Spleen (tissue), 7 donors: ENCODE measurements around the gene PALM.
"Not testable (repeated sequence)": the region's sequence is repeated elsewhere in the genome, so short reads cannot be mapped to it uniquely, and the experiment has no call there.

Experiments used
- POLR2AphosphoS5 ChIP-seq, 3 donors: sonication (generic); formaldehyde crosslinking; IDR thresholded peaks; one replicate each; pipeline ENCODE4 v1.5.1; 2017; ENCODE audit warnings: antibody characterized with exemption in 3 of 3
- TF ChIP-seq, protein P1 (sequence below), 11 experiments: fragments of 200-600 bp in 7 of 11; fragments of 450-650 bp in 4 of 11; sonication (generic) in 4 of 11; IDR thresholded peaks in 8 of 11; conservative IDR thresholded peaks in 3 of 11; 1 replicate in 7 of 11; 2 replicates in 4 of 11; pipeline versions ENCODE4 v1.4.0 to v1.8.0; 2016 to 2021; ENCODE audit warnings: antibody characterized with exemption in 11 of 11, inconsistent platforms in 4 of 11, mild to moderate bottlenecking in 1 of 11
- donor health status: DM: no; HTN: no; CAD: no; lungs with moderate emphysema.
- donor health status: DM: no; HTN: no; CAD: no.
- donor health status: DM: no; HTN: no; CAD: no.

DNA sequence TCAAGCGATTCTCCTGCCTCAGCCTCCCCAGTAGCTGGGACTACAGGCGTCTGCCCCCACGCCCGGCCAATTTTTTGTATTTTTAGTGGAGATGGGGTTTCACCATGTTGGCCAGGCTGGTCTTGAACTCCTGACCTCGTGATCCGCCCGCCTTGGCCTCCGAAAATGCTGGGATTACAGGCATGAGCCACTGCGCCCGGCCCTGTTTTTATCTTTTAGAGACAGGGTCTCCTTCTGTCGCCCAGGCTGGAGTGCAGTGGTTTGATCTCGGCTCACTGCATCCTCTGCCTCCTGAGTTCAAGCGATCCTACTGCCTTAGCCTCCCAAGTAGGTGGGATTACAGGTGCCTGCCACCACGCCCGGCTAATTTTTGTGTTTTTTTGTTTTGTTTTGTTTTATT lies 10.2 kb upstream of the PALM start:
- TF ChIP-seq, protein P1, sequence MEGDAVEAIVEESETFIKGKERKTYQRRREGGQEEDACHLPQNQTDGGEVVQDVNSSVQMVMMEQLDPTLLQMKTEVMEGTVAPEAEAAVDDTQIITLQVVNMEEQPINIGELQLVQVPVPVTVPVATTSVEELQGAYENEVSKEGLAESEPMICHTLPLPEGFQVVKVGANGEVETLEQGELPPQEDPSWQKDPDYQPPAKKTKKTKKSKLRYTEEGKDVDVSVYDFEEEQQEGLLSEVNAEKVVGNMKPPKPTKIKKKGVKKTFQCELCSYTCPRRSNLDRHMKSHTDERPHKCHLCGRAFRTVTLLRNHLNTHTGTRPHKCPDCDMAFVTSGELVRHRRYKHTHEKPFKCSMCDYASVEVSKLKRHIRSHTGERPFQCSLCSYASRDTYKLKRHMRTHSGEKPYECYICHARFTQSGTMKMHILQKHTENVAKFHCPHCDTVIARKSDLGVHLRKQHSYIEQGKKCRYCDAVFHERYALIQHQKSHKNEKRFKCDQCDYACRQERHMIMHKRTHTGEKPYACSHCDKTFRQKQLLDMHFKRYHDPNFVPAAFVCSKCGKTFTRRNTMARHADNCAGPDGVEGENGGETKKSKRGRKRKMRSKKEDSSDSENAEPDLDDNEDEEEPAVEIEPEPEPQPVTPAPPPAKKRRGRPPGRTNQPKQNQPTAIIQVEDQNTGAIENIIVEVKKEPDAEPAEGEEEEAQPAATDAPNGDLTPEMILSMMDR (IDR thresholded peaks at IDR 0.05 in 8 of 11, conservative IDR thresholded peaks at IDR 0.05 in 3 of 11): not testable (repeated sequence)
- TF ChIP-seq POLR2AphosphoS5 (IDR thresholded peaks at IDR 0.05): not testable (repeated sequence)
